ENCODE measurements around the gene CA4. TPM values are rescaled to one million over a fixed set of nuclear protein-coding genes. Genes with fewer than 3 reads are reported as not detected.
A peak's percentile ranks its signal among the peaks of the same experiment; 100 is the strongest.

Gene CA4
- total RNA-seq, 1 donor from 2014 or later = not detected

- H3K4me1 Mint-ChIP-seq = peaks cover 21% of the 10 kb centered on the region
- no peak for DNase-seq (ENCODE audit: low spot score in 2 of 2, unreplicated experiment in 2 of 2)
- no peaks in the 10 kb centered on the region for H3K36me3 Mint-ChIP-seq
- H3K27ac Mint-ChIP-seq = no peak overlapping the region
- peaks cover 99% of the 10 kb centered on the region for H3K27me3 Mint-ChIP-seq (ENCODE audit: low read depth)
- TF ChIP-seq CTCF (IDR thresholded peaks at IDR 0.05; ENCODE audit: unreplicated experiment) = no peak
- no peaks in the 10 kb centered on the region for H3K9me3 Mint-ChIP-seq
- H3K4me3 Mint-ChIP-seq = peak overlapping the region; percentile 38
Observed at GRCh38 chr17:60141111-60142018, 8.4 kb upstream of the CA4 start.

- peak; percentile 55 to 80 for DNase-seq (ENCODE audit: low spot score in 2 of 2, unreplicated experiment in 2 of 2)
- H3K36me3 Mint-ChIP-seq = no peaks in the 10 kb centered on the region
- peak; percentile 33 for TF ChIP-seq CTCF (IDR thresholded peaks at IDR 0.05; ENCODE audit: unreplicated experiment)
- peak overlapping the region; percentile 44 for H3K27ac Mint-ChIP-seq
- peaks cover 100% of the 10 kb centered on the region for H3K27me3 Mint-ChIP-seq (ENCODE audit: low read depth)
- H3K4me3 Mint-ChIP-seq = peak overlapping the region; percentile 64
- no peaks in the 10 kb centered on the region for H3K9me3 Mint-ChIP-seq
- peaks cover 21% of the 10 kb centered on the region for H3K4me1 Mint-ChIP-seq
Observed at GRCh38 chr17:60142872-60143499, 6.8 kb upstream of the CA4 start.

DNA sequence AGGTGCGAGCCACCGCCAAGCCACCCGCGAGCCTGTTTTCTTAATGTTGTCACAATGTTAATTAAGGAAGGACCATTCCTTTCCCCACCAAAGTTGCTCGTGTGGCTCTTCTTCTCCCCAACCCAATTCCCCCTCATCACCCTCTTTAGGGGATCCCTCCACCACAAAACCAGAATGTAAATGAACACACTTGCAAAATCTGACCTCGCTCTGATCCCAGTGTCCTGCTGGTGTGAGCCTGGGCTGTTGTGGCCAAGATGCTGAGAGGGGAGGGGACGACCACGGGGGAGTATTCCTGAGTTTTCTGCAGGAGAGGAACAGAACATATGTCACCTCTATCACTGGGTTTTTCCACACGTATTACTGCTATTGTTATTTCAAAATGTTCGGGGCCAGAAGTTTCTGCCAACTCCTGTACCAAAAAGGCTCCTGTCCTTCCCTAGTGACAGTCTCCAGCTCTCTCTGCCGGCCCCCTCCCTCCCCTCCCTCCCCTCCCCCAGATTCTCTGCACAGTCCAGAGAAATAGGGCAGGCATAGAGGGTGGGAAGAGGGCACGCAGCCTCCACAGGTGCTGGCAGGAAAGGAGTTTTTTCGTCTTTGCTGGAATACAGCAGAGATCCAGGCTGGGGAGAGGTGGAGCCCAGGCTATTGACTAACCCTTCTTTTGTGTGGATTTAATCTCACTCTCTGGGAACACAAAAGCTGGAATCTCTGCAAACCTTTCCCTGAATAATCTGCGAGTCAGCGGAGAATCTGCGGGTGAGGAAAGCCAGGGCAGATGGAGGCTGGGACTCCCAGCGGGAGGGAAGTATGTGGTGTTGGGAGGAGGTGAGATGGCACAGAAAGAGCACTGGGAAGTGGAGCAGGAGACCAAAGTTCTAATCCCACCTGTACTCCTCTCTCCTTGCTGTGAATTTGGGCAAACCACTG is 4.5 kb upstream of the CA4 start:
- peaks cover 19% of the 10 kb centered on the region for H3K4me1 Mint-ChIP-seq

GRCh38 chr17:60146206-60146605 is 3.6 kb upstream of the CA4 start:
- peaks cover 98% of the 10 kb centered on the region for H3K27me3 Mint-ChIP-seq (ENCODE audit: low read depth)
- TF ChIP-seq CTCF (IDR thresholded peaks at IDR 0.05; ENCODE audit: unreplicated experiment) = no peak
- no peak overlapping the region for H3K27ac Mint-ChIP-seq
- no peak overlapping the region for H3K4me3 Mint-ChIP-seq
- H3K9me3 Mint-ChIP-seq = no peaks in the 10 kb centered on the region
- DNase-seq (ENCODE audit: low spot score in 2 of 2, unreplicated experiment in 2 of 2) = no peak
- peaks cover 25% of the 10 kb centered on the region for H3K4me1 Mint-ChIP-seq
- H3K36me3 Mint-ChIP-seq = no peaks in the 10 kb centered on the region

More for the DNA sequence above, 4.5 kb upstream of the CA4 start:
- Mint-ChIP-seq H3K4me3 (no peak overlapping the region), H3K36me3 (no peaks in the 10 kb centered on the region), H3K27ac (no peak overlapping the region), H3K9me3 (no peaks in the 10 kb centered on the region), H3K27me3 (ENCODE audit: low read depth) (peaks cover 99% of the 10 kb centered on the region)
- no peak for DNase-seq (ENCODE audit: low spot score in 2 of 2, unreplicated experiment in 2 of 2)
- no peak for TF ChIP-seq CTCF (IDR thresholded peaks at IDR 0.05; ENCODE audit: unreplicated experiment)

DNA sequence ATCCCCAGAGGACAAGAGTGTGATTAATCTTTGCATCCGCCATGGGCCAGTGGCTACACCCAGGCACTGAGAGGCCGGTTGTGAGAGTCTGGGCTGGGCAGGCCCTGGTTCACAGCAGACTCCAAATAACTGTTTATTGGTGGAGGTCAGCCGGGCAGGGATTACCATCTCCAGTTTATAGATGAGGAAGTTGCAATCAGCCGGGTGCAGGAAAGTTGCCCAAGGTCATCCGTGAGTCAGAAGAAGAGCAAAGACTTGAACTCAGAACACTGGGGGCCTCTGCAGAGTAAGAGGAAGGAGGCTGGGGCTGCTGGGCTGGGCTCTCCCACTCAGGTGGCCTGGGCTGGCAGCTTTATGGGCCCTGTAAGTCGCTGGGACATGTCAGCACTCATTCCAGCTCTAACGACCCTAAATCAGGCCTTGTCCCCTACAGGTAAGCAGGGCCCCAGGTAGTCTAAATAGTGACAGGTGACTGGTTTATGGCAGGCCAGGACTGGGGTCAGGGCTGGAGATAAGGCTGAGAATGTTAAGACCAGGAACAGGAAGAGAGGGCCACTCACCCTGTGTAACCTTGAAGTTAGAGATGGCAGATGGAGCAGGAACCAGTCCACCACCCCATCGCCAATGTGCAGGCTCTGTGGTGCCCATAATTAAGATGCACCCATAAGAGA is 2.1 kb upstream of the CA4 start:
- H3K4me3 Mint-ChIP-seq = no peak overlapping the region
- no peak for TF ChIP-seq CTCF (IDR thresholded peaks at IDR 0.05; ENCODE audit: unreplicated experiment)
- no peak for DNase-seq (ENCODE audit: low spot score in 2 of 2, unreplicated experiment in 2 of 2)
- H3K36me3 Mint-ChIP-seq = no peaks in the 10 kb centered on the region
- peaks cover 98% of the 10 kb centered on the region for H3K27me3 Mint-ChIP-seq (ENCODE audit: low read depth)
- no peak overlapping the region for H3K27ac Mint-ChIP-seq
- no peaks in the 10 kb centered on the region for H3K9me3 Mint-ChIP-seq
- H3K4me1 Mint-ChIP-seq = peaks cover 15% of the 10 kb centered on the region

Data from mesothelial cell of epicardium (in vitro differentiated cells).